Loucy (cell line): ENCODE measurements around the gene PRSS50.

Source experiments
- H2AFZ ChIP-seq: fragments of 200-600 bp; sonication (generic); 2 replicates; pipeline ENCODE4 v1.6.0; 2016; ENCODE audit warnings: antibody characterized with exemption, mild to moderate bottlenecking, low read length, moderate library complexity
- H3F3A ChIP-seq: fragments of 200-600 bp; 2 replicates; pipeline ENCODE4 v1.6.0; 2016; ENCODE audit warnings: antibody characterized with exemption, low read depth, mild to moderate bottlenecking
- H3K27me3 ChIP-seq: fragments of 200-600 bp; sonication (generic); 2 replicates; pipeline ENCODE4 v1.6.1; 2014; ENCODE audit warnings: low read length, mild to moderate bottlenecking; ENCODE audit not compliant: insufficient read depth, poor library complexity, severe bottlenecking
- H3K36me3 ChIP-seq: fragments of 200-600 bp; sonication (generic); 2 replicates; pipeline ENCODE4 v1.6.1; 2016; ENCODE audit warnings: low read length; ENCODE audit not compliant: insufficient read depth
- H3K4me1 ChIP-seq: fragments of 200-600 bp; sonication (generic); 2 replicates; pipeline ENCODE4 v1.5.1; 2014; ENCODE audit warnings: low read length, mild to moderate bottlenecking; ENCODE audit not compliant: insufficient read depth, poor library complexity, severe bottlenecking
- H3K4me2 ChIP-seq: fragments of 200-600 bp; sonication (generic); 2 replicates; pipeline ENCODE4 v1.6.0; 2014; ENCODE audit warnings: antibody characterized with exemption, low read length, low read depth, mild to moderate bottlenecking; ENCODE audit not compliant: poor library complexity, severe bottlenecking
- H3K4me3 ChIP-seq: fragments of 200-600 bp; sonication (generic); 2 replicates; pipeline ENCODE4 v1.5.1; 2014; ENCODE audit warnings: low read length, mild to moderate bottlenecking, mixed read lengths; ENCODE audit not compliant: poor library complexity, severe bottlenecking
- H3K79me2 ChIP-seq: fragments of 200-600 bp; sonication (generic); 2 replicates; pipeline ENCODE4 v1.6.1; 2014; ENCODE audit warnings: low read length; ENCODE audit not compliant: insufficient read depth
- H3K9ac ChIP-seq: fragments of 200-600 bp; sonication (generic); 2 replicates; pipeline ENCODE4 v1.6.0; 2014; ENCODE audit warnings: mild to moderate bottlenecking, low read depth, low read length, moderate library complexity; ENCODE audit not compliant: poor library complexity, severe bottlenecking
- H3K9me2 ChIP-seq: fragments of 200-600 bp; sonication (generic); replicated peaks from 2 replicates; pipeline ENCODE4 v1.6.1; 2016; ENCODE audit warnings: low read depth, low read length, mixed read lengths
- H3K9me3 ChIP-seq: fragments of 200-600 bp; sonication (generic); 2 replicates; pipeline ENCODE4 v1.6.1; 2014; ENCODE audit warnings: mild to moderate bottlenecking, antibody characterized with exemption, low read length, low read depth; ENCODE audit not compliant: insufficient read depth
- H4K20me1 ChIP-seq: fragments of 200-600 bp; sonication (generic); 2 replicates; pipeline ENCODE4 v1.6.0; 2014; ENCODE audit warnings: antibody characterized with exemption, low read length, mild to moderate bottlenecking; ENCODE audit not compliant: insufficient read depth, poor library complexity, severe bottlenecking
- EZH2phosphoT487 ChIP-seq: fragments of 200-600 bp; IDR thresholded peaks from 2 replicates; pipeline ENCODE4 v1.6.1; 2018; ENCODE audit warnings: antibody characterized with exemption, mild to moderate bottlenecking, moderate library complexity, borderline replicate concordance
- TF ChIP-seq, protein P1 (sequence below): fragments of 200-600 bp; sonication (generic); conservative IDR thresholded peaks from 2 replicates; pipeline ENCODE4 v1.5.1; 2014; ENCODE audit warnings: mild to moderate bottlenecking, antibody characterized with exemption, low read length

PRSS50 gene

DNA sequence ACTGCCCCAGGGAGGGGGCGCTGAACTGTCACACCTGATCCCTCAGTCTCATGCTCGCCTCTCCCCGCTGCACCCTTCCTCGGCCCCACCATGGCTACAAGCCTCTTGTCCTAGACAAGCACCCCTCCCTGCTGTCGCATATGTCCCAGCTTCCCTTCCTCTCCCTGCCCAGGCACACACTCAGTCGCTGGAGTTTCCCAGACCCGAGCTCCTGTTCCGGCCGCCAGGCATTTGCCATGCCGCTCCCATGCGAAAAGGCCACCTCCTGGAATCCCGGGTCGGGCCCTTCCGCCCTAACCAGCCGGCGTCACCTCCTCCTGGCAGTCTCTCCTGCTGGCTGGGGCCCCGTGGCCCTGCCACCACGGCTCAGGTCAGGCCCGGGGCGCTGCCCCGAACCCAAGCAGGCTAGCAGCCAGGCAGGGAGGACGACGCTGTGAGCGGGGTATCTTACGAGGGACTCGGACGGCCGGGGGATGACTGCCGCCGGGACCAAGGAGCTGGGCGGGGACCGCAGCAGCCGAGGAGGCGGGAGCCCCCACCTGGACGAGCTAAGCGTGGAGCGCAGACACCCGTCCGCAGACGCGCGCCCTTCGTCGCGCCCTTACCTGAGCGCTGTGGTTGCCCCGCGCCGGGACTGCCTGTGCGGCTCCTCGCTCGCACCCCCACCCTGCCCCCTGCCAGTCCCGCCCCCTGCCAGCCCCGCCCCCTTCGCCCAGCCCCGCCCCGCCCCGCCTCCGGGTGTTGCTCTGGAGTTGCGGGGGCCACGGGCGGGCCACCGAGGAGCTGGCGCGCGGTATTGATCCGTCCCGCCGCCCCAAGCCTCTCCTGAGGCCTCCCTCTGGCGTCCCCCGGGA is 24.4 kb downstream of the PRSS50 start, which contains the start of gene ALS2CL:
Gene ALS2CL, minus strand, starts transcription at position 642 of the 854 bp plus-strand sequence. CDS start 4,239 bp downstream, outside the sequence.
- Histone ChIP-seq H3K9me3 (no peaks in the 10 kb centered on the region), H3K4me2 (peak within 1 kb of the TSS; percentile 40), H3K4me1 (peaks cover 39% of the 10 kb centered on the region), H3K79me2 (no peaks in the 10 kb centered on the region), H2AFZ (no peak within 1 kb of the TSS), H3K9ac (peak within 1 kb of the TSS; percentile 65), H3F3A (no peaks in the 10 kb centered on the region), H3K36me3 (no peaks in the 10 kb centered on the region), H3K4me3 (no peak within 1 kb of the TSS), H3K9me2 (no peaks in the 10 kb centered on the region), H3K27me3 (no peaks in the 10 kb centered on the region), H4K20me1 (no peaks in the 10 kb centered on the region)
- TF ChIP-seq, protein P1, sequence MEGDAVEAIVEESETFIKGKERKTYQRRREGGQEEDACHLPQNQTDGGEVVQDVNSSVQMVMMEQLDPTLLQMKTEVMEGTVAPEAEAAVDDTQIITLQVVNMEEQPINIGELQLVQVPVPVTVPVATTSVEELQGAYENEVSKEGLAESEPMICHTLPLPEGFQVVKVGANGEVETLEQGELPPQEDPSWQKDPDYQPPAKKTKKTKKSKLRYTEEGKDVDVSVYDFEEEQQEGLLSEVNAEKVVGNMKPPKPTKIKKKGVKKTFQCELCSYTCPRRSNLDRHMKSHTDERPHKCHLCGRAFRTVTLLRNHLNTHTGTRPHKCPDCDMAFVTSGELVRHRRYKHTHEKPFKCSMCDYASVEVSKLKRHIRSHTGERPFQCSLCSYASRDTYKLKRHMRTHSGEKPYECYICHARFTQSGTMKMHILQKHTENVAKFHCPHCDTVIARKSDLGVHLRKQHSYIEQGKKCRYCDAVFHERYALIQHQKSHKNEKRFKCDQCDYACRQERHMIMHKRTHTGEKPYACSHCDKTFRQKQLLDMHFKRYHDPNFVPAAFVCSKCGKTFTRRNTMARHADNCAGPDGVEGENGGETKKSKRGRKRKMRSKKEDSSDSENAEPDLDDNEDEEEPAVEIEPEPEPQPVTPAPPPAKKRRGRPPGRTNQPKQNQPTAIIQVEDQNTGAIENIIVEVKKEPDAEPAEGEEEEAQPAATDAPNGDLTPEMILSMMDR = no peak
- no peak for TF ChIP-seq EZH2phosphoT487

DNA sequence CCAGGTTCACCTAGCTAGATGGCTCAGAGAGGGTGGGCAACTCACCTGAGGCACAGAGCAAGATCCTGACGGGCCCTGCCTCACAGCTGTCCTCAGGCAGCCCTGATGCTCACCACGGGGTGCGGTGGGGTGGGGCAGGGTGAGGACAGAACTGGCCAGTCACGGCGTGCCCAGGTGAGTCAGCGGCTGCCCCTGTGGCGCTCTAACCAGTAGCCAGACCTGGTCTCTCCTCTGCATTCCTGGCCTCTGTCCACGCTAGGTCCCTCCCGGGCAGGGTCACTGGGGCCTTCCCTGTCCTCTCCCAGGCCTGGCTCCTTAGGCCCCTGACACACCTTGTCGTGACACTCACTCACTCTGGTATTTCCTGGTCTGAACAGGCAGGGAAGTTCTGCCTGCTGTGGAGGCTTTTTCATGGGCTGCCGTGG is 25.1 kb downstream of the PRSS50 start:
- H3K4me2 ChIP-seq = no peak overlapping the region
- no peaks in the 10 kb centered on the region for H3K9me3 ChIP-seq
- no peaks in the 10 kb centered on the region for H3K36me3 ChIP-seq
- TF ChIP-seq, protein P1 = no peak
- no peak for TF ChIP-seq EZH2phosphoT487
- H2AFZ ChIP-seq = no peak overlapping the region
- H3K4me1 ChIP-seq = peaks cover 39% of the 10 kb centered on the region
- H3K4me3 ChIP-seq = no peak overlapping the region
- no peaks in the 10 kb centered on the region for H3K79me2 ChIP-seq
- H3K9ac ChIP-seq = no peak overlapping the region
- no peaks in the 10 kb centered on the region for H4K20me1 ChIP-seq
- no peaks in the 10 kb centered on the region for H3K27me3 ChIP-seq
- no peaks in the 10 kb centered on the region for H3F3A ChIP-seq
- no peaks in the 10 kb centered on the region for H3K9me2 ChIP-seq

DNA sequence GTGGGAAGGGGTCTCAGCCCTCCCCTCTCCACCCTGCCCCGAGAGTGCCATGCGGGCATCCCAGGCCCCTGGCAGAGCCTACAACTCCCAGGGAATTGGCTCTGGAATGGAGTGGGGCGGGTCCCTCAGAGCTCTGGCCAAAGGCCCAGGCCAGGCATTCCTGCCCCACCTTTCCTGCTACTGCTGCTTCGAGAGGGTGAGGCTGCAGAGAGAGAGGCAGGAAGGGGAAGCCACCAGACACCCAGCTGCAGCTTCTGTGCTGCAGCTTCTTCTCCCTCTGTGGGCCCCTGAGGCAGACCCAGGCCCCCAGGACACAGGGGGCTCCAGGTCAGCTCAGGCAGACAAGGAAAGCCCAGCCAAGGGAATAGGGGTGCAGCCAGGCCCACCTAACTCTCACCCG is 26.9 kb downstream of the PRSS50 start:
- Histone ChIP-seq H3K79me2 (no peaks in the 10 kb centered on the region), H3K27me3 (no peaks in the 10 kb centered on the region), H3K9ac (peak overlapping the region; percentile 43), H4K20me1 (no peaks in the 10 kb centered on the region), H3K9me3 (no peaks in the 10 kb centered on the region), H3K36me3 (no peaks in the 10 kb centered on the region), H3K4me2 (peak overlapping the region; percentile 33), H3K4me3 (no peak overlapping the region), H3K4me1 (peaks cover 30% of the 10 kb centered on the region), H3K9me2 (no peaks in the 10 kb centered on the region), H3F3A (no peaks in the 10 kb centered on the region), H2AFZ (no peak overlapping the region)
- TF ChIP-seq EZH2phosphoT487 = no peak
- TF ChIP-seq, protein P1 = no peak
